Activated naive CD4-positive, alpha-beta T cell treated with anti-CD3 and anti-CD28 coated beads, Interleukin-2, amount 10 ng/mL, durations not matched to agents 7 days and 5 days (primary cell): ENCODE data around the gene AKR1B1.

ENCODE experiments used
- CTCF ChIA-PET: fragments of 350-600 bp; sonication (Branson Sonifier 250); formaldehyde crosslinking; loops from one replicate; lab custom pipeline; 2021; ENCODE audit warnings: antibody characterized with exemption; lab: Charles Lee
- DNase-seq: peaks from one replicate; pipeline ENCODE4 v3.0.0-alpha.2; 2020
- H3K27ac Mint-ChIP-seq: one replicate; pipeline ENCODE4 v1.8.0; 2021; ENCODE audit warnings: mild to moderate bottlenecking, moderate library complexity, mixed read lengths
- H3K27me3 Mint-ChIP-seq: one replicate; pipeline ENCODE4 v1.8.0; 2021; ENCODE audit warnings: mild to moderate bottlenecking, mixed read lengths
- H3K36me3 Mint-ChIP-seq: one replicate; pipeline ENCODE4 v1.8.0; 2021; ENCODE audit warnings: mixed read lengths
- H3K4me1 Mint-ChIP-seq: one replicate; pipeline ENCODE4 v1.8.0; 2021; ENCODE audit warnings: mixed read lengths
- H3K4me3 Mint-ChIP-seq: one replicate; pipeline ENCODE4 v1.8.0; 2021; ENCODE audit warnings: mild to moderate bottlenecking, moderate library complexity, mixed read lengths
- H3K9me3 Mint-ChIP-seq: one replicate; pipeline ENCODE4 v1.8.0; 2021; ENCODE audit warnings: mixed read lengths

The AKR1B1 gene

GRCh38 chr7:134433430-134433829, 25.5 kb downstream of the AKR1B1 start:
- Mint-ChIP-seq H3K27me3 (peaks cover 7% of the 10 kb centered on the region), H3K27ac (no peak overlapping the region), H3K36me3 (no peaks in the 10 kb centered on the region), H3K9me3 (no peaks in the 10 kb centered on the region), H3K4me3 (no peak overlapping the region), H3K4me1 (peaks cover 14% of the 10 kb centered on the region)
- no peak for DNase-seq
- CTCF ChIA-PET, result interaction anchor here (0.6 to 2.5 kb wide), 23 partner anchors 11 to 714 kb away, joined by 3 to 71 read pairs (median 5); partner anchors contain the start of genes AKR1B1, AKR1B15, SLC35B4 and TMEM140

DNA sequence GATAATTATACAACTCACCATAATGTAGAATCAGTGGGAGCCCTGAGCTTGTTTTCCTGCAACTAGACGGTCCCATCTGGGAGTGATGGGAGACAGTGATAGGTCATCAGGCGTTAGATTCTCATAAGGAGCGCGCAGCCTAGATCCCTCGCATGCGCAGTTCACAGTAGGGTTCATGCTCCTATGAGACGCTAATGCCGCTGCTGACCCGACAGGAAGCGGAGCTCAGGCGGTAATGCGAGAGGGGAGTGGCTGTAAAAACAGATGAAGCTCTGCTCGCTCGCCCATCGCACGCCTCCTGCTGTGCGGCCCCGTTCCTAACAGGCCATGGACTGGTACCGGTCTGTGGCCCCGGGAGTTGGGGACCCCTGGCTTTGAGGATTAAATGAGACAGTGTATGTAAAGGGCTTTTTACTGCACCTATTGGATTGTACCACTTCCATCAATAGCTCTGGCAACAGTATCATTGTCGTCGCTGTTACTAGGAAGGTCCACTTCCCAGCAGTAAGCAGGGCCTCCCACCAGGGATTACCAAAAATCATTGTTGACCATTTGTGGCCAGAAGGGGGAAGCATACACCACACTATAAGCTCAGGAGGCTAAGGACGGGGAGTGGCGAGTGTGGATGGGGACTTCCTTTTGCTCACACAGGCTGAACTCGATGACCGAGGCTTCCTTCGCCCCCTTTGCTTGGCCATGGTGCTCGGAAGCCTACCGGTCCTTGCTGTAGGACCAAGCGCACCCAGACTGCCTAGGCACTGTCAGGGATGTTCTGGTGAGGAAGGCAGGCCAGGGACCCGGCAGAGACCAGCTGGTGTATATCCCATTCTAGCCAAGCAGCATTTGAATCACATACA, 26.4 kb downstream of the AKR1B1 start:
- H3K27me3 Mint-ChIP-seq, result peaks cover 7% of the 10 kb centered on the region
- CTCF ChIA-PET, result interaction anchor here (0.6 to 2.5 kb wide), 31 partner anchors 10 to 1630 kb away, joined by 3 to 71 read pairs (median 5); partner anchors contain the start of genes AKR1B1, AKR1B15, SLC35B4 and TMEM140
- H3K4me3 Mint-ChIP-seq, result peak overlapping the region; percentile 63
- H3K9me3 Mint-ChIP-seq, result no peaks in the 10 kb centered on the region
- peak; percentile 79 for DNase-seq
- peaks cover 14% of the 10 kb centered on the region for H3K4me1 Mint-ChIP-seq
- no peaks in the 10 kb centered on the region for H3K36me3 Mint-ChIP-seq
- peak overlapping the region; percentile 87 for H3K27ac Mint-ChIP-seq

DNA sequence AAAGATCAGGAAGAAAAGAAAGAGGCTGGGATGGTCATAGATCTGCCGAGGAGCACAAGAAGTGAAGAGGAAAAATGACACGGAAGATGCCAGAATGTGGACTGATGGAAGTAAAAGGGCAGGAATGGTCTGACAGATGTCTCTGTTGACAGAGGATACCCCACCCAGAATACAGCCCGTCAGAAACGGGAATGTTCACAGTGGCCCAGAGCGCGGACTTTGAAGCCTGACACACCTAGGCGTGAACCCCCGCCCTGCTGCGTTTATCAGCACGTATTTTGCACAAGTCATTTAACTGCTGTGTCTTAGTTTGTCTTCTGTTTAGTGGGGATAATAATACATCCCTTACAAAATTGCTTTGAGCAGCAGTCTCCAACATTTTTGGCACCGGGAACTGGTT, 27.1 kb downstream of the AKR1B1 start:
- Mint-ChIP-seq H3K4me1 (peaks cover 14% of the 10 kb centered on the region), H3K27ac (no peak overlapping the region), H3K36me3 (no peaks in the 10 kb centered on the region), H3K4me3 (no peak overlapping the region), H3K27me3 (peaks cover 7% of the 10 kb centered on the region), H3K9me3 (no peaks in the 10 kb centered on the region)
- CTCF ChIA-PET, result interaction anchor here (0.9 to 2.5 kb wide), 19 partner anchors 11 to 716 kb away, joined by 3 to 71 read pairs (median 7); partner anchors contain the start of genes AKR1B1, AKR1B15 and TMEM140
- no peak for DNase-seq

GRCh38 chr7:134429481-134429880, 29.4 kb downstream of the AKR1B1 start:
- Mint-ChIP-seq H3K4me3 (no peak overlapping the region), H3K36me3 (no peaks in the 10 kb centered on the region), H3K9me3 (no peaks in the 10 kb centered on the region), H3K27me3 (peaks cover 8% of the 10 kb centered on the region), H3K4me1 (peaks cover 14% of the 10 kb centered on the region), H3K27ac (no peak overlapping the region)
- CTCF ChIA-PET, result interaction anchor here (1.3 to 3.0 kb wide), 4 partner anchors 9 to 84 kb away, joined by 3 to 16 read pairs (median 4); no protein-coding TSS in a partner anchor
- DNase-seq, result no peak

DNA sequence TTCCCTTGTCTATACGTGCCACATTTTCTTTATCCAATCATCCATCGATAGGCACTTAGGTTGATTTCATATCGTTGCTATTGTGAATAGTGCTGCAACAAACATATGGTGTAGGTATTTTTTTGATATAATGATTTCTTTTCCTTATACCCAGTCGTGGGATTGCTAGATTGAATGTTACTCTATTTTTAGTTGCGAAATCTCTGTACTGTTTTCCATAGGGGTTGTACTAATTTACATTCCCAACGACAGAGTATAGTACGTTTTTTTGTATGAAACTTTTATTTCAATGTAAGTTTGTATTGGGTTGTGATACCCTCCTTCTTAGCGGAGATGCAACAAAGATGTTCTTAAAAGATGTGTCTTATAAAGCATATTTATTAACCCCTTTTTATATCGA, 30.0 kb downstream of the AKR1B1 start:
- Mint-ChIP-seq H3K27ac (no peak overlapping the region), H3K9me3 (no peaks in the 10 kb centered on the region), H3K27me3 (peaks cover 11% of the 10 kb centered on the region), H3K4me1 (peaks cover 14% of the 10 kb centered on the region), H3K4me3 (no peak overlapping the region), H3K36me3 (no peaks in the 10 kb centered on the region)
- DNase-seq, result no peak
- CTCF ChIA-PET, result interaction anchor here (3.0 kb wide), 1 partner anchor 85 kb away, joined by 16 read pairs; no protein-coding TSS in a partner anchor

DNA sequence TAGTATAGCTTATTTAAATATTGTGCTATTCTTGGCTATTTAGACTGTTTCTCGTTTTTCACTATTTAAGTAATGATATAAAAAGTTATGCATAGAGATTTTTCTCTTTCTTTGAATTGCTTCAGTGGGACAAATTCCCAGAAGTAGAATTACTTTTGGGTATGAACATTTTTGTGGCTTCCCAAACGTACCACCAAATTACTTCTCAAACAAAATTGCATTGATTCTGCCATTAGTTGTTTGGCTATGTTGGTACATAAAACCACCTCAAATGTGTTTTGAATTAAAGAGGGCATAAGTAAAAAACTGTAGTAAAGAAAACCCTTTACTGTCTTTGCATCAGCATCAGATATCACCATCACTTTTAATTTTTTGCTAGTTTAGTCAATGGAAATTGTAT, 31.0 kb downstream of the AKR1B1 start:
- no peak for DNase-seq
- CTCF ChIA-PET, result interaction anchor here (3.0 kb wide), 1 partner anchor 86 kb away, joined by 16 read pairs; no protein-coding TSS in a partner anchor
- Mint-ChIP-seq H3K4me1 (peaks cover 11% of the 10 kb centered on the region), H3K9me3 (no peaks in the 10 kb centered on the region), H3K27ac (no peak overlapping the region), H3K36me3 (no peaks in the 10 kb centered on the region), H3K27me3 (peaks cover 14% of the 10 kb centered on the region), H3K4me3 (no peak overlapping the region)

GRCh38 chr7:134425777-134426176, 33.1 kb downstream of the AKR1B1 start:
- Mint-ChIP-seq H3K9me3 (no peaks in the 10 kb centered on the region), H3K4me1 (no peaks in the 10 kb centered on the region), H3K36me3 (no peaks in the 10 kb centered on the region), H3K4me3 (no peak overlapping the region), H3K27ac (no peak overlapping the region), H3K27me3 (peaks cover 12% of the 10 kb centered on the region)
- CTCF ChIA-PET, result interaction anchor here (1.1 kb wide), 1 partner anchor 89 kb away, joined by 3 read pairs; no protein-coding TSS in a partner anchor
- DNase-seq, result no peak

GRCh38 chr7:134422638-134423037, 36.3 kb downstream of the AKR1B1 start:
- Mint-ChIP-seq H3K9me3 (no peaks in the 10 kb centered on the region), H3K4me3 (no peak overlapping the region), H3K36me3 (no peaks in the 10 kb centered on the region), H3K4me1 (no peaks in the 10 kb centered on the region), H3K27me3 (peaks cover 16% of the 10 kb centered on the region), H3K27ac (no peak overlapping the region)
- no peak for DNase-seq
- CTCF ChIA-PET, result interaction anchor here (0.6 to 1.5 kb wide), 2 partner anchors 126 to 184 kb away, joined by 3 read pairs; partner anchors contain the start of gene AKR1B15

DNA sequence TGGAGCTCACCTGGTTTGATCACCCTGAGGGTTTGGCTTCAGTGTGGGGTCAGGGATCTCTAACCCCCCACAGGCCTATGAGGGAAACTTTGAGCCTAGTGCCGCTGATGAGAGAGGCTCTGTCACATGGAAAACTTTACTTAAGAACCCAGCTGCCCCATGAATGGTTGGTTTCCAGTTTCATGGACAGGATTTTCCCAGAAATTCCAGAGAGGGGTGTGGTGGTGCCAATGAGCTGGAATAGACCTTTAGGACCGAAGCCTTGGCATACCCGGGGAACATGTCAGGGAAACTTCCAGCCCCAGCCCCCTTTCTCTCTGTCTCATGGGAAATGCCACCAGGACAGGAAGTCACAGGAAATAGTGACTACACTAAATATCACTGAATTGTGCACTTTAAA, 36.9 kb downstream of the AKR1B1 start:
- no peak for DNase-seq
- Mint-ChIP-seq H3K4me3 (no peak overlapping the region), H3K27ac (no peak overlapping the region), H3K9me3 (no peaks in the 10 kb centered on the region), H3K27me3 (peaks cover 16% of the 10 kb centered on the region), H3K4me1 (no peaks in the 10 kb centered on the region), H3K36me3 (no peaks in the 10 kb centered on the region)
- CTCF ChIA-PET, result no interaction called here

DNA sequence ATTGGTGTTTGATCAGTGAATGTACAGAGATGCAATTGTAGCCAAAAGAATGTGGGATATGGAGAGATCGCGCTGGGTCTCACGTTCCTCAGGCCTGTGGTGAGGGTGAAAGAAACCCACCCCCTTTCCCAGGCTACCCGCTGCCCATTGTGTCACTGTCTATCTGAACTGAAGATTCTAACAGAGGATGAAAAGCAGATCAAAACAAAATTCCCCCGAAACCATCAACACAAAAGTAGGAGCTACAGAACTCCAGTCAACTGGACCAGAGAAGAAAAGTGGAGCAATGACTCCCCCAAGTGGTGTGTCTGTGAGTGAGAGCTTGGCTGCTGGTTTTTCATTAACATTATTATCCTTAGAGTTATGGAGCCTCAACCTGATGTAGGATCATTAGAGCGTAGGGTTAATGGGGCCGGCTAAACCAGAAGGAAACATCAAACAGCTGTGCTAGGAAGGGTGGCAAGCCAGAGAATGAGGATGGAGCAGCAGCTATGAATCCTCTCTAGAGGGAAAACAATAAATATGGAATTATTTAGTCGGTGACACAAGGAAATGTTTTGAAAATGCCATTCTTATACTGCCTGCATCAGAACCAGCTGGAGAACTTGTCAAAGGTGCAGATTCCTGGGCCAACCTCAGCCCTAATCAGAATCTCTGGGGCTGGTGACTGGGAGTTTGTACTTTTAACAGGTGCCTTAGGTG, 38.3 kb downstream of the AKR1B1 start:
- CTCF ChIA-PET, result interaction anchor here (2.7 kb wide), 1 partner anchor 10 kb away, joined by 6 read pairs; no protein-coding TSS in a partner anchor
- Mint-ChIP-seq H3K27me3 (peaks cover 12% of the 10 kb centered on the region), H3K4me1 (no peaks in the 10 kb centered on the region), H3K4me3 (no peak overlapping the region), H3K27ac (no peak overlapping the region), H3K9me3 (no peaks in the 10 kb centered on the region), H3K36me3 (no peaks in the 10 kb centered on the region)
- no peak for DNase-seq

- Mint-ChIP-seq H3K27me3 (peaks cover 12% of the 10 kb centered on the region), H3K4me1 (no peaks in the 10 kb centered on the region), H3K27ac (no peak overlapping the region), H3K4me3 (no peak overlapping the region), H3K36me3 (no peaks in the 10 kb centered on the region), H3K9me3 (no peaks in the 10 kb centered on the region)
- no peak for DNase-seq
- CTCF ChIA-PET, result interaction anchor here (2.7 kb wide), 1 partner anchor 10 kb away, joined by 6 read pairs; no protein-coding TSS in a partner anchor
These were observed 39.0 kb downstream of the AKR1B1 start for GRCh38 chr7:134419875-134420274.

GRCh38 chr7:134419085-134419484, 39.8 kb downstream of the AKR1B1 start:
- Mint-ChIP-seq H3K36me3 (no peaks in the 10 kb centered on the region), H3K27me3 (peaks cover 8% of the 10 kb centered on the region), H3K4me3 (no peak overlapping the region), H3K9me3 (no peaks in the 10 kb centered on the region), H3K4me1 (no peaks in the 10 kb centered on the region), H3K27ac (no peak overlapping the region)
- no peak for DNase-seq
- CTCF ChIA-PET, result interaction anchor here (0.6 to 2.7 kb wide), 2 partner anchors 11 to 575 kb away, joined by 3 to 6 read pairs; no protein-coding TSS in a partner anchor

GRCh38 chr7:134415700-134416099, 43.2 kb downstream of the AKR1B1 start:
- Mint-ChIP-seq H3K9me3 (no peaks in the 10 kb centered on the region), H3K4me1 (no peaks in the 10 kb centered on the region), H3K4me3 (no peak overlapping the region), H3K36me3 (no peaks in the 10 kb centered on the region), H3K27ac (no peak overlapping the region), H3K27me3 (peaks cover 8% of the 10 kb centered on the region)
- no peak for DNase-seq
- CTCF ChIA-PET, result no interaction called here

DNA sequence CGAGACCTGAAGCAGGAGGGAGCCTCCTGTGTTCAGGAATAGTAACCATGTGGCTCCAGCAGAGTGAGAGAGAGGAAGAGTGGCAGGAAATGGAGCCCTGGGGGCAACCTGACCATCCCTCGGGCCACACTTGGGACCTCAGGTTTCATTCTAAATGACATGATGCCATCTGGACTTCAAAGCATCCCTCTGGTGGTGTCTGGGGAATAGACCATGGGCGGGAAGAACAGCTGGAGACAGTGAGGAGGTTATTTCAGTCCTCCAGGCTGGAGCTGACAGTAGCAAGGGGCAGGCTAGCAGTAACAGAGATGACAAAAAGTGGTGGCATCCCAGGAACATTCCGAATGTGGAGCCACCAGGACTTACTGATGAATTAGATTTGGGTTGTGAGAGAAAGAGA, 44.8 kb downstream of the AKR1B1 start:
- Mint-ChIP-seq H3K36me3 (no peaks in the 10 kb centered on the region), H3K27me3 (peaks cover 8% of the 10 kb centered on the region), H3K4me3 (no peak overlapping the region), H3K9me3 (no peaks in the 10 kb centered on the region), H3K4me1 (no peaks in the 10 kb centered on the region), H3K27ac (no peak overlapping the region)
- no peak for DNase-seq
- CTCF ChIA-PET, result no interaction called here
